ENCODE measurements around the gene DAPP1.
"Not testable (repeated sequence)": the region's sequence is repeated elsewhere in the genome, so short reads cannot be mapped to it uniquely, and the experiment has no call there.

The DAPP1 gene

GRCh38 chr4:99824070-99824599, 7.5 kb downstream of the DAPP1 start:
- no peak for DNase-seq (ENCODE audit: low read depth in 2 of 2)

GRCh38 chr4:99825272-99825671, 8.6 kb downstream of the DAPP1 start:
- DNase-seq (ENCODE audit: low read depth in 2 of 2) = no peak

- DNase-seq (ENCODE audit: low read depth in 2 of 2) = no peak
Observed at GRCh38 chr4:99826016-99826415, 9.4 kb downstream of the DAPP1 start.

GRCh38 chr4:99827454-99827853, 10.8 kb downstream of the DAPP1 start:
- no peak for DNase-seq (ENCODE audit: low read depth in 2 of 2)

- no peak for DNase-seq (ENCODE audit: low read depth in 2 of 2)
Observed at GRCh38 chr4:99827857-99828256, 11.2 kb downstream of the DAPP1 start.

- DNase-seq (ENCODE audit: low read depth in 2 of 2) = no peak
Observed at GRCh38 chr4:99828477-99828876, 11.8 kb downstream of the DAPP1 start.

GRCh38 chr4:99830051-99830450, 13.4 kb downstream of the DAPP1 start:
- DNase-seq (ENCODE audit: low read depth in 2 of 2) = not testable (repeated sequence)

- no peak for DNase-seq (ENCODE audit: low read depth in 2 of 2)
Observed at GRCh38 chr4:99832321-99832720, 15.7 kb downstream of the DAPP1 start.

GRCh38 chr4:99832758-99833157, 16.1 kb downstream of the DAPP1 start:
- DNase-seq (ENCODE audit: low read depth in 2 of 2) = no peak

GRCh38 chr4:99833756-99834155, 17.1 kb downstream of the DAPP1 start:
- no peak for DNase-seq (ENCODE audit: low read depth in 2 of 2)

GRCh38 chr4:99834569-99834968, 17.9 kb downstream of the DAPP1 start:
- DNase-seq (ENCODE audit: low read depth in 2 of 2) = no peak

- DNase-seq (ENCODE audit: low read depth in 2 of 2) = no peak
Observed at GRCh38 chr4:99835942-99836341, 19.3 kb downstream of the DAPP1 start.

GRCh38 chr4:99838927-99839326, 22.3 kb downstream of the DAPP1 start:
- no peak for DNase-seq (ENCODE audit: low read depth in 2 of 2)

- no peak for DNase-seq (ENCODE audit: low read depth in 2 of 2)
Observed at GRCh38 chr4:99841129-99841528, 24.5 kb downstream of the DAPP1 start.

- no peak for DNase-seq (ENCODE audit: low read depth in 2 of 2)
Observed at GRCh38 chr4:99843413-99843812, 26.8 kb downstream of the DAPP1 start.

- no peak for DNase-seq (ENCODE audit: low read depth in 2 of 2)
Observed at GRCh38 chr4:99844048-99844447, 27.4 kb downstream of the DAPP1 start.

GRCh38 chr4:99845179-99845578, 28.6 kb downstream of the DAPP1 start:
- no peak for DNase-seq (ENCODE audit: low read depth in 2 of 2)

GRCh38 chr4:99845708-99846469, 29.3 kb downstream of the DAPP1 start:
- no peak for DNase-seq (ENCODE audit: low read depth in 2 of 2)

- no peak for DNase-seq (ENCODE audit: low read depth in 2 of 2)
Observed at GRCh38 chr4:99846891-99847290, 30.3 kb downstream of the DAPP1 start.

GRCh38 chr4:99847362-99847976, 30.8 kb downstream of the DAPP1 start:
- no peak for DNase-seq (ENCODE audit: low read depth in 2 of 2)

GRCh38 chr4:99848591-99849001, 32.0 kb downstream of the DAPP1 start:
- DNase-seq (ENCODE audit: low read depth in 2 of 2) = no peak

GRCh38 chr4:99852199-99852749, 35.6 kb downstream of the DAPP1 start:
- DNase-seq (ENCODE audit: low read depth in 2 of 2) = no peak

GRCh38 chr4:99853190-99853589, 36.6 kb downstream of the DAPP1 start:
- no peak for DNase-seq (ENCODE audit: low read depth in 2 of 2)
